ACHN (cell line): ENCODE results near the gene RBFOX1.
A peak's percentile ranks its signal among the peaks of the same experiment; 100 is the strongest.

ENCODE experiments used
- DNase-seq: peaks from one replicate; pipeline ENCODE4 v3.0.0-alpha.2; 2015
- in situ Hi-C: cut with HindIII; loops from 2 replicates; pipeline ENCODE4 v1.10.0; 2017; ENCODE audit warnings: low sequenced_read_pairs, low pct_ligation_motif_present, low pct_unique_long_range_greater_than_20kb

Gene RBFOX1

GRCh38 chr16:7394720-7395336, 62.2 kb downstream of the RBFOX1 start:
- DNase-seq: no peak
- in situ Hi-C loops: no loop called here

DNA sequence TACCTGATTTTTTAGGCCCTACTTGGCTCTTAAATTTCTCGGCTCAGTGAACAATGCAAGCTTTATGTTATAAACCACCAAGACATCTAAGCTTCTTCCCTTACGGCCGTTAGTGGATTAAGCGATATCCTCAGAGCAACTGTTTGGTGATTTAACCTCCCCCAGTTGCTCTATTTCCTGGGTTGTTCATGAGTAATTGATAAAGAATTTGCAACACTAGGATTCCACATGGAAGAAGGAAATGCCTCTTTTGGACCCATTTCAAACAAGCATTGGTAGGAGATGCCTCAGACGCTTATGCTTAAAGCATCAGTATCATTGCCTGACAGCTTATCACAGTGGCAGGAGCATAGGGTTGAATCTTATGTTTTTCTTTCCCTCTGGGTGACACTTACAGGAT, 65.3 kb downstream of the RBFOX1 start:
- DNase-seq: peak; percentile 91

DNA sequence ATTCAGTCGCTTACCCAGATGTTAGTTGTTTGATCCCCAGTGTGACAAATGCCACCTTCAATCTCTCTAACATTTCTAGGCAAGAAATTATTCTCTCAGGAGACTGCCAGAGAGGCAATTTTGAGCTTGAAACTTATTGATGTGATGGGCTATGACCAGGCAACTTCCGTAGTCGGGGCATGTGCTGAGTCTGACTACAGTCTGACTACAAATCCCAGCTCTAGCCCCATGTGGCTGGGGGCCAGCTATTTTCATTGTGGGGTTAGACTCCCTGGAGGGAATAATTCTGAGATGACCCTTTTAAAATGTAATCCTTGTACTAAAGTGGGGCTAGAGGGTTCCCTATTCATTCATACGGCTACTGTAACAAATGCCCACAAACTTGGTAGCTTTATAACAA, 65.9 kb downstream of the RBFOX1 start:
- DNase-seq: no peak
- in situ Hi-C loops: no loop called here

More for the DNA sequence above, 65.3 kb downstream of the RBFOX1 start:
- in situ Hi-C loops: no loop called here

DNA sequence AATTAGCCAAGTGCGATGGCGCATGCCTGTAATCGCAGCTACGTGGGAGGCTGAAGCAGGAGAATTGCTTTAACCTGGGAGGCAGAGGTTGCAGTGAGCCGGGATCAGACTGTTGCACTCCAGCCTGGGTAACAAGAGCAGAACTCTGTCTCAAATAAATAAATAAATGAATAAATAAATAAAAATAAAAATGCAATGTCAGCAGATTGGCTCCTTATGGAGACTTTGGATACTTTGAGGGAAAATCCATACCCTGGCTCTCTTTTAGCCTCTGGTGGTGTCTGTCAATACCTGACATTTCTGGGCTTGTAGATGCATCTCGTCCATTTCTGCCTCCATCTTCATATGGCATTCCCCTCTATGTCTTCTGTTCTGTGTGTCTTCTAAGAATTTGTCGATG, 66.7 kb downstream of the RBFOX1 start:
- DNase-seq: no peak
- in situ Hi-C loops: no loop called here

- in situ Hi-C loops: no loop called here
- DNase-seq: no peak
Measured at GRCh38 chr16:7400117-7400890, 67.7 kb downstream of the RBFOX1 start.

DNA sequence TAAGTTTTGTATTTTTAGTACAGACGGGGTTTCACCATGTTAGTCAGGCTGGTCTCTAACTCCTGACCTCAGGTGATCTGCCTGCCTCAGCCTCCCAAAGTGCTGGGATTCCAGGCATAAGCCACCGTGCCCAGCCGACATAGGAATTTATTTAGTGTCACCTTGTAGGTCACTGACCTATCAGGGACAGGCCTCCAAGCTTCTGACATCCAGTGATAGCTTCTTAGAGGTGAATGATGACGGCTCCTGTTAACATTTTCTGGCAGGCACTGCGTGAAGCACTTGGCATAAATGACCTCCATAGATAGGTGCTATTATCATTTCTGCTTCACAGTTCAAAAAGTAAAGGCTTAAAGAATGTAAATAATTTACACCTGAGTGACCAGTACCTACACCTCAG, 71.6 kb downstream of the RBFOX1 start:
- DNase-seq: no peak
- in situ Hi-C loops: no loop called here

DNA sequence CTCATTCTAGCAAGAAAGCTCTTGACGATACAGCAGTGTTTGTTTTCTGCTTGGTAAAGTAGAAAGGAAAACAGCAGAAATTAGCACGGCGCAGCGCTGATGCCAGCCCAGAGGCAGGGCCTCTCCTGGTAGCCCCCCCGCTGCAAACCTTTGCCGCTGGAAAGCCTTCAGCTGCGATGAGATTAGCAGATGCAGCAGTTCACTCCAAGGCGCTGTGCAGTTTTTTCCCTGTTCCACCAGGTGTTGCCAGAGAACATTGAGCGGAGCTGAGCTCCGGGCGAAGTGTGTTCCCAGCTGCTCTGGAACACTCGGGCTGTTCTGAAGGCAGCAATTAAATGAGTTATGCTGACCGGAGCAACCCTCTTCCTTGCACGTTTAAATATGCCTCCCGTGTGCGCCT, 72.5 kb downstream of the RBFOX1 start:
- DNase-seq: peak; percentile 32
- in situ Hi-C loops: no loop called here

GRCh38 chr16:7408700-7409365, 76.2 kb downstream of the RBFOX1 start:
- DNase-seq: no peak

DNA sequence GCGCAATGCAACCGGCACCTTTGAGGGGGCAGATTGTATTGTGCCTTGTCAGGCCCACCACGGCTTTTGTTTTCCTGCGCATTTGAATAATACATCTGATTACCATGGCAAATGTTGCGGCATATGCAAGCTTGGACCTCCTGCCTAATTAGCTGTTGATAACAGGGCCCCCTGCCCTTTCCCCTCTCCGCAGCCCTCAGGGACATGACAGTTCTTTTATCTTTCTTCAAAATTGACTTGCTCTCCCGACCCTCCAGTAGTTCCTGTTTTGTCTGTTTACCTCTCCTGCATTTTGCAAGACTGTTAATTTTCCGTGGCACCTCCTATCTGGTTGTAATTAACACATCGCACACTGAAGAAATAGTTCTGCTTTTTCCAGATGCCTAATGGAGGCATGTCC, 86.8 kb downstream of the RBFOX1 start:
- DNase-seq: no peak
- in situ Hi-C loops: no loop called here

More at GRCh38 chr16:7408700-7409365, 76.2 kb downstream of the RBFOX1 start:
- in situ Hi-C loops: no loop called here

- in situ Hi-C loops: no loop called here
Measured at GRCh38 chr16:7420079-7420478, 87.4 kb downstream of the RBFOX1 start.

GRCh38 chr16:7420843-7421242, 88.2 kb downstream of the RBFOX1 start:
- in situ Hi-C loops: no loop called here
- DNase-seq: no peak

More at GRCh38 chr16:7420079-7420478, 87.4 kb downstream of the RBFOX1 start:
- no peak for DNase-seq

GRCh38 chr16:7421578-7421977, 88.9 kb downstream of the RBFOX1 start:
- no peak for DNase-seq
- in situ Hi-C loops: no loop called here

DNA sequence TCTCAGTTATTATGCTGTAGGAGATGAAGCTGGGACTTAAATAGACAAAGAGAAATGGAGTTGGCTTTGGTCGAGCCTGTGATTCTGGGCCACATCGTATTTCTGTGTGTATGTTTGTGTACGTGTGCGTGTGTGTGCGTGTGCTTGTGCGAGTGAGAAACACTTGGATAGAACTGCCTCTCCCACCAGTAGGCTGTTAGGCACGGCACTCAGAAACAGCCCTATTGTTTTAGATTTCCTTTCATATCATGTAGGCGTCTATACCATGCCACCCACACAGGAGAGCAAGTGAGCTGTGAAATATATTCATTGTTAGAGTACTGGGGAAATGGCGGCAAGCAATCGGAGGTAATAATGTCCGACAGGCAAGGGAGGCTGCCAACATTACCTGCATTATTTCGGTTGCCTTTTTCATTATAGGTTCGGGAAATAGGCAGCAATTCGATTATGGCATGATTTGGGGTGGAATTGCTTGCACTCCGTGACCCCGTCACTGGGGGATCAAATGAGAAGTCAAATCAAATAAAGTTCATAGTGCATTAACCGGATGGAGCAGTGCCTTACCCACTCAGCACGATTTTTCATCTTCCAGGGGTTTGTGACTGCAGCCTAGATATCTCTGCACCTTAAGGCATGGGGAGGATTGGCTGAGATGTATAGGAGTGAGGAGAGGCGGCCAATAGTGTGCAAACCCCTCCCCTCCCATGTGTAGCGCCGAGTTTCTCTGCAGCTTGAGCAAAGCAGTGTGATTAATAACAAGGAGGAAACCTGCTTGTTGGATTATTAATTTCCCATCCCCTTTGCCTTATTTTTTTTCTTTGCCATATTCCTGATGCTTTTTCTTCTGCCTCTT, 89.6 kb downstream of the RBFOX1 start:
- no peak for DNase-seq
- in situ Hi-C loops: no loop called here

- DNase-seq: no peak
- in situ Hi-C loops: no loop called here
Measured at GRCh38 chr16:7423434-7424044, 90.9 kb downstream of the RBFOX1 start.

- in situ Hi-C loops: no loop called here
- DNase-seq: no peak
Measured at GRCh38 chr16:7426161-7426560, 93.5 kb downstream of the RBFOX1 start.

GRCh38 chr16:7431723-7432122, 99.1 kb downstream of the RBFOX1 start:
- no peak for DNase-seq
- in situ Hi-C loops: no loop called here

- no peak for DNase-seq
- in situ Hi-C loops: no loop called here
Measured at GRCh38 chr16:7436306-7436705, 103.7 kb downstream of the RBFOX1 start.

- DNase-seq: no peak
- in situ Hi-C loops: no loop called here
Measured at GRCh38 chr16:7437135-7437804, 104.6 kb downstream of the RBFOX1 start.
